MCF 10A (cell line): Measurements from ENCODE around the gene RPL37A. TPM values are rescaled to one million over a fixed set of nuclear protein-coding genes. Genes with fewer than 3 reads are reported as not detected.

Experiments used
- BruUV-seq: library from RNA; stranded (reverse); fragments of 400-500 nt; replicated peaks from 2 replicates; lab custom pipeline; 2021; lab: Mats Ljungman, UMichigan
- CTCF ChIA-PET: fragments of 300-600 bp; sonication (Branson Sonifier 250); formaldehyde crosslinking; extraction: SDS; loops from one replicate; lab custom pipeline; 2021; ENCODE audit warnings: antibody characterized with exemption, inconsistent platforms; lab: Yijun Ruan, JAX
- POLR2A ChIA-PET: fragments of 300-600, 350-650 bp; sonication (Branson Sonifier 250); formaldehyde crosslinking; extraction: SDS; loops from one replicate; lab custom pipeline; 2020; ENCODE audit warnings: antibody characterized with exemption, inconsistent platforms; lab: Yijun Ruan, JAX
- DNase-seq: peaks from one replicate; pipeline ENCODE4 v3.0.0-alpha.2; 2018; ENCODE audit not compliant: unreplicated experiment
- H3K27ac Mint-ChIP-seq: one replicate; pipeline ENCODE4 v1.8.0; 2022; ENCODE audit warnings: mild to moderate bottlenecking, low read depth, mixed read lengths; ENCODE audit not compliant: unreplicated experiment
- H3K27me3 Mint-ChIP-seq: one replicate; pipeline ENCODE4 v1.8.0; 2022; ENCODE audit warnings: mixed read lengths; ENCODE audit not compliant: insufficient read depth, unreplicated experiment
- H3K36me3 Mint-ChIP-seq: one replicate; pipeline ENCODE4 v1.8.0; 2022; ENCODE audit warnings: mild to moderate bottlenecking, moderate library complexity, mixed read lengths; ENCODE audit not compliant: insufficient read depth, unreplicated experiment
- H3K4me1 Mint-ChIP-seq: one replicate; pipeline ENCODE4 v1.8.0; 2022; ENCODE audit warnings: mixed read lengths; ENCODE audit not compliant: insufficient read depth, unreplicated experiment
- H3K4me3 Mint-ChIP-seq: one replicate; pipeline ENCODE4 v1.8.0; 2022; ENCODE audit warnings: mild to moderate bottlenecking, moderate library complexity, mixed read lengths; ENCODE audit not compliant: unreplicated experiment
- H3K9me3 Mint-ChIP-seq: one replicate; pipeline ENCODE4 v1.8.0; 2022; ENCODE audit warnings: mixed read lengths; ENCODE audit not compliant: unreplicated experiment
- intact Hi-C: fragments of 100-400 bp; cut with micrococcal nuclease; formaldehyde crosslinking; loops from 2 replicates; pipeline ENCODE4 v1.14.1; 2022
- total RNA-seq: library from RNA; stranded (reverse); gene quantifications from 2 replicates; pipeline ENCODE4 v1.2.3, GENCODE V29; 2022
- TF ChIP-seq, protein P1 (sequence below): fragments of 200-600 bp; IDR thresholded peaks from one replicate; pipeline ENCODE4 v1.8.0; 2022; ENCODE audit warnings: antibody characterized with exemption, mild to moderate bottlenecking; ENCODE audit not compliant: unreplicated experiment

The RPL37A gene
- total RNA-seq, 1 experiment from 2014 or later: 4,349 TPM

DNA sequence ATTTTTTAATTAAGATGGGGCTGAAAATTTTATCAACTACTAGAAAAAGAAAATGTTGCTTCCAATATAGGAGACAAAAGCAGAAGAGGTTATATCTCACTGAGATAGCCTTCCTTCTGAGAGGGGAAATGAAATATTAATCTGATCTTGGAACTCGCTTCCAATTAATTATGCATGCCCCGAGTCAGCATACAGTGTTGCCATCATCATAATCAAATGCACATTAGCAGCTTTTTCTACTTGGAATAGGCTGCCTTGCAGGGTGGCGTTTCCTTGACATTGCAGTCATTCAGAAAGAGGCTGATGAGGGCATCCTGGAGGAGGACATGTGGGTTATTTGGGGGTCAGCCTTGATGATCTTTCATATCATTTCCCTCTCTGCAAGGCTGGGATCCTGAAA is 18.4 kb upstream of the RPL37A start:
- CTCF ChIA-PET: no interaction called here
- no peaks in the 10 kb centered on the region for H3K27me3 Mint-ChIP-seq
- no peak for DNase-seq
- H3K4me3 Mint-ChIP-seq: no peak overlapping the region
- POLR2A ChIA-PET: no interaction called here
- TF ChIP-seq, protein P1, sequence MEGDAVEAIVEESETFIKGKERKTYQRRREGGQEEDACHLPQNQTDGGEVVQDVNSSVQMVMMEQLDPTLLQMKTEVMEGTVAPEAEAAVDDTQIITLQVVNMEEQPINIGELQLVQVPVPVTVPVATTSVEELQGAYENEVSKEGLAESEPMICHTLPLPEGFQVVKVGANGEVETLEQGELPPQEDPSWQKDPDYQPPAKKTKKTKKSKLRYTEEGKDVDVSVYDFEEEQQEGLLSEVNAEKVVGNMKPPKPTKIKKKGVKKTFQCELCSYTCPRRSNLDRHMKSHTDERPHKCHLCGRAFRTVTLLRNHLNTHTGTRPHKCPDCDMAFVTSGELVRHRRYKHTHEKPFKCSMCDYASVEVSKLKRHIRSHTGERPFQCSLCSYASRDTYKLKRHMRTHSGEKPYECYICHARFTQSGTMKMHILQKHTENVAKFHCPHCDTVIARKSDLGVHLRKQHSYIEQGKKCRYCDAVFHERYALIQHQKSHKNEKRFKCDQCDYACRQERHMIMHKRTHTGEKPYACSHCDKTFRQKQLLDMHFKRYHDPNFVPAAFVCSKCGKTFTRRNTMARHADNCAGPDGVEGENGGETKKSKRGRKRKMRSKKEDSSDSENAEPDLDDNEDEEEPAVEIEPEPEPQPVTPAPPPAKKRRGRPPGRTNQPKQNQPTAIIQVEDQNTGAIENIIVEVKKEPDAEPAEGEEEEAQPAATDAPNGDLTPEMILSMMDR: no peak
- intact Hi-C loops: no loop called here
- H3K27ac Mint-ChIP-seq: no peak overlapping the region
- no peaks in the 10 kb centered on the region for H3K9me3 Mint-ChIP-seq
- H3K4me1 Mint-ChIP-seq: peaks cover 9% of the 10 kb centered on the region
- BruUV-seq: no TSS peak
- H3K36me3 Mint-ChIP-seq: peaks cover 43% of the 10 kb centered on the region

DNA sequence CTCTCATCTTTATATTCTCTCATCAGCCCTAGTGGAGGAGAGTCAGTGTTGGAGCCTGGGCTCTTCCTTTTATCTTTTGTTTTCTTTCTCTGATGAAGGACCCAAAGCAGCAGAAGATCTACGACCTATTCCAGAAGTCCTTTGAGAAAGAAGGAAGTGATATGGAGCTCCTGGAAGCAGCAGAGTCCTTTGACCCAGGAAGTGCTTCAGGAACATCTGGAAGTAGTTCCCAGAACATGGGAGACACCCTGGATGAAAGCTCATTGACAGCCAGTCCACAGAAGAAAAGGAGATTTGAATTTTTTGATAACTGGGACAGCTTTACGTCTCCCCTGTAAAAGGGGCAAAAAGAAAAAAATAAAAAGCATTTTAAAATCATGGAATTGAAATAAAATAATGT is 16.0 kb upstream of the RPL37A start:
- TF ChIP-seq, protein P1: no peak
- no TSS peak for BruUV-seq
- Mint-ChIP-seq H3K36me3 (peaks cover 38% of the 10 kb centered on the region), H3K27ac (no peak overlapping the region), H3K9me3 (no peaks in the 10 kb centered on the region), H3K4me1 (peaks cover 5% of the 10 kb centered on the region), H3K27me3 (no peaks in the 10 kb centered on the region), H3K4me3 (no peak overlapping the region)
- intact Hi-C loops: no loop called here
- no peak for DNase-seq
- POLR2A ChIA-PET: interaction anchor here (1.3 kb wide), 1 partner anchor 15 kb away, joined by 12 read pairs; the partner anchor contains the start of gene RPL37A
- CTCF ChIA-PET: interaction anchor here (0.9 kb wide), 1 partner anchor 15 kb away, joined by 4 read pairs; no protein-coding TSS in a partner anchor

DNA sequence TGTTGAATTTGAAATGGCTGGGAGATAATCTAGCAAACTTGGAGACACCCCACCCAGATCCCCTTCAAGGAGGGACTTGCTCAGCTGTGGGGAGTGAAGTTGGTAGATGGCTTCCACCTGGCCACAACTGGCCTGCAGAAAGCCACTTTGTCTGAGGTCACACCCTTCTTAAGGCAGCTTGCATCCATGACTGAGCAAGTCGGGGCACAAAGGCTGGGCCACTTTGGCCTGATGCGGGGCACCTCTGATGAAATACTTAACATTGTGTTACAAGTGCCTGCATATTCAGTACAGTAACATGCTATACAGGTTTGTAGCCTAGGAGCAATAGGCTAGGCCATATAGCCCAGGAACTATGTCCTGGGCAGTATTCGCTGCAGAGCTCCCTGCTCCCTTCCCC is 13.4 kb upstream of the RPL37A start:
- ChIA-PET CTCF (interaction anchor here (1.3 kb wide), 1 partner anchor 13 kb away, joined by 3 read pairs; no protein-coding TSS in a partner anchor), POLR2A (no interaction called here)
- Mint-ChIP-seq H3K36me3 (peaks cover 31% of the 10 kb centered on the region), H3K4me3 (no peak overlapping the region), H3K27me3 (no peaks in the 10 kb centered on the region), H3K4me1 (peaks cover 9% of the 10 kb centered on the region), H3K9me3 (no peaks in the 10 kb centered on the region), H3K27ac (no peak overlapping the region)
- BruUV-seq: no TSS peak
- DNase-seq: no peak
- intact Hi-C loops: no loop called here
- TF ChIP-seq, protein P1: no peak

DNA sequence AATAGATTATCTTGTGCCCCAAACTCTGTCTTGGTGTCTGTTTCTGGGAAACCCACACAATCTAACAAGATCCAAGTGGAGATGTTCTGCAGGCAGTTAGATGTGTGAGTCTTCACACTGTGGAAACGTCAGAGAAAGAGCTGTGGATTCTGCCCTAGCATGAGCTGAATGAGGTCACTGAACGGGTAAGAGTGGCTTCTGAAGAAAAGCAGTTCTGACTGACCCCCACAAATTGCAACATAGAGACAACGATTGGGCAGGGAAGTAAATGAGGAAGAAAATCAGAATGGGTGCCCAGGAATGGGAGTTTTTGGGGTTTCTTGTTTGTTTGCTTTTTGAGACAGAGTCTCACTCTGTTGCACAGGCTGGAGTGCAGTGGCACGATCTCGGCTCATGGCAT is 12.9 kb upstream of the RPL37A start:
- no peak overlapping the region for H3K4me3 Mint-ChIP-seq

More for the DNA sequence above, 12.9 kb upstream of the RPL37A start:
- ChIA-PET CTCF (interaction anchor here (1.3 kb wide), 1 partner anchor 12 kb away, joined by 3 read pairs; no protein-coding TSS in a partner anchor), POLR2A (no interaction called here)
- TF ChIP-seq, protein P1: no peak
- no peaks in the 10 kb centered on the region for H3K27me3 Mint-ChIP-seq
- intact Hi-C loops: no loop called here
- H3K27ac Mint-ChIP-seq: no peak overlapping the region
- H3K4me1 Mint-ChIP-seq: peaks cover 10% of the 10 kb centered on the region
- H3K36me3 Mint-ChIP-seq: peaks cover 28% of the 10 kb centered on the region
- H3K9me3 Mint-ChIP-seq: no peaks in the 10 kb centered on the region
- BruUV-seq: no TSS peak
- DNase-seq: no peak
